PC-9 (cell line): Measurements from ENCODE around the gene SLC2A8.

Source experiments
- EZH2 ChIP-seq: fragments of 200-600 bp; sonication (generic); IDR thresholded peaks from 2 replicates; pipeline ENCODE4 v1.8.0; 2017; ENCODE audit warnings: antibody characterized with exemption, low read depth
- TF ChIP-seq, protein P1 (sequence below): fragments of 200-600 bp; sonication (generic); conservative IDR thresholded peaks from 2 replicates; pipeline ENCODE4 v1.6.1; 2017; ENCODE audit warnings: mixed run types, antibody characterized with exemption, mild to moderate bottlenecking, moderate library complexity

GRCh38 chr9:127369428-127369827 lies 27.5 kb upstream of the SLC2A8 start:
- TF ChIP-seq, protein P1, sequence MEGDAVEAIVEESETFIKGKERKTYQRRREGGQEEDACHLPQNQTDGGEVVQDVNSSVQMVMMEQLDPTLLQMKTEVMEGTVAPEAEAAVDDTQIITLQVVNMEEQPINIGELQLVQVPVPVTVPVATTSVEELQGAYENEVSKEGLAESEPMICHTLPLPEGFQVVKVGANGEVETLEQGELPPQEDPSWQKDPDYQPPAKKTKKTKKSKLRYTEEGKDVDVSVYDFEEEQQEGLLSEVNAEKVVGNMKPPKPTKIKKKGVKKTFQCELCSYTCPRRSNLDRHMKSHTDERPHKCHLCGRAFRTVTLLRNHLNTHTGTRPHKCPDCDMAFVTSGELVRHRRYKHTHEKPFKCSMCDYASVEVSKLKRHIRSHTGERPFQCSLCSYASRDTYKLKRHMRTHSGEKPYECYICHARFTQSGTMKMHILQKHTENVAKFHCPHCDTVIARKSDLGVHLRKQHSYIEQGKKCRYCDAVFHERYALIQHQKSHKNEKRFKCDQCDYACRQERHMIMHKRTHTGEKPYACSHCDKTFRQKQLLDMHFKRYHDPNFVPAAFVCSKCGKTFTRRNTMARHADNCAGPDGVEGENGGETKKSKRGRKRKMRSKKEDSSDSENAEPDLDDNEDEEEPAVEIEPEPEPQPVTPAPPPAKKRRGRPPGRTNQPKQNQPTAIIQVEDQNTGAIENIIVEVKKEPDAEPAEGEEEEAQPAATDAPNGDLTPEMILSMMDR, result no peak
- no peak for TF ChIP-seq EZH2
